GM12878 (cell line): ENCODE results near the gene PEX26. TPM values are rescaled to one million over a fixed set of nuclear protein-coding genes. Genes with fewer than 3 reads are reported as not detected.

Experiments used
- CEBPB ChIP-seq, 2 experiments: fragments of 150-350 bp in 1 of 2; IDR thresholded peaks; 2 replicates each; pipeline ENCODE4 v1.6.1; 2012 to 2014; ENCODE audit warnings: low read depth in 2 of 2, low read length in 2 of 2, borderline replicate concordance in 1 of 2, inconsistent platforms in 1 of 2
- IKZF1 ChIP-seq: fragments of 450-650 bp; conservative IDR thresholded peaks from 2 replicates; pipeline ENCODE4 v1.6.1; 2017; ENCODE audit warnings: antibody characterized with exemption, mild to moderate bottlenecking
- IKZF2 ChIP-seq, 2 experiments: fragments of 450-650 bp; IDR thresholded peaks; 2 replicates each; pipeline ENCODE4 v1.6.1; 2017; ENCODE audit warnings: mild to moderate bottlenecking in 2 of 2, moderate library complexity in 2 of 2
- MXI1 ChIP-seq: fragments of 150-350 bp; IDR thresholded peaks from 2 replicates; pipeline ENCODE4 v1.6.1; 2011; ENCODE audit warnings: low read depth, mild to moderate bottlenecking, inconsistent platforms, low read length, improper control_type of control experiment
- NR2F1 ChIP-seq: fragments of 450-650 bp; conservative IDR thresholded peaks from 2 replicates; pipeline ENCODE4 v1.6.1; 2017; ENCODE audit warnings: mild to moderate bottlenecking
- PAX5 ChIP-seq: IDR thresholded peaks from 2 replicates; pipeline ENCODE4 v1.6.1; 2011; ENCODE audit warnings: low read depth, low read length, borderline replicate concordance
- RFX5 ChIP-seq: IDR thresholded peaks from 2 replicates; pipeline ENCODE4 v1.6.1; 2011; ENCODE audit warnings: low read depth, low read length, improper control_type of control experiment
- SRF ChIP-seq, 2 experiments: IDR thresholded peaks; 2 replicates each; pipeline ENCODE4 v1.6.1; 2011; ENCODE audit warnings: low read depth in 2 of 2, low read length in 2 of 2, mild to moderate bottlenecking in 1 of 2, moderate library complexity in 1 of 2
- SUZ12 ChIP-seq: fragments of 200-600 bp; sonication (generic); IDR thresholded peaks from one replicate; pipeline ENCODE4 v1.6.1; 2018; ENCODE audit warnings: antibody characterized with exemption, mild to moderate bottlenecking; ENCODE audit not compliant: unreplicated experiment
- TAF1 ChIP-seq: IDR thresholded peaks from 2 replicates; pipeline ENCODE4 v1.6.1; 2011; ENCODE audit warnings: mild to moderate bottlenecking, low read depth, low read length, borderline replicate concordance
- TCF12 ChIP-seq: IDR thresholded peaks from 2 replicates; pipeline ENCODE4 v1.6.1; 2011; ENCODE audit warnings: low read depth, mild to moderate bottlenecking, low read length
- polyA plus RNA-seq, 11 experiments: library from polyadenylated mRNA; depleted of rRNA in 4 of 11; unstranded in 6 of 11; stranded (reverse) in 5 of 11; fragments of >200 nt; fragmentation: Nextera tagmentation in 4 of 11; fragmentation: Illumina TruSeq in 1 of 11; extraction: Ambion mirVana in 4 of 11; extraction: Trizol in 1 of 11; gene quantifications; 1 replicate in 1 of 11; 2 replicates in 10 of 11; pipeline versions ENCODE4 v1.2.1 to v1.2.3, GENCODE V29; 2011 to 2016; ENCODE audit warnings: inconsistent platforms in 2 of 11, missing spikeins in 2 of 11, low read depth in 1 of 11
- total RNA-seq, 4 experiments: library from RNA; depleted of rRNA in 3 of 4; stranded (reverse); fragments of >200 nt in 3 of 4; fragmentation: Illumina TruSeq in 1 of 4; extraction: Trizol in 1 of 4; gene quantifications; 2 replicates each; pipeline versions ENCODE4 v1.2.1 to v1.2.3, GENCODE V29; 2013 to 2021
- TF ChIP-seq, protein P1 (sequence below): fragments of 450-650 bp; formaldehyde crosslinking; IDR thresholded peaks from 2 replicates; pipeline ENCODE4 v1.5.0; 2022; ENCODE audit warnings: mild to moderate bottlenecking, missing genetic modification characterization
- TF ChIP-seq, protein P2 (sequence below): fragments of 450-650 bp; IDR thresholded peaks from 2 replicates; pipeline ENCODE4 v1.6.1; 2016; ENCODE audit warnings: mild to moderate bottlenecking
- TF ChIP-seq, protein P3 (sequence below): fragments of 450-650 bp; IDR thresholded peaks from 2 replicates; pipeline ENCODE4 v1.6.1; 2017; ENCODE audit warnings: mild to moderate bottlenecking, moderate library complexity

PEX26 gene
- total and polyA plus RNA-seq, 10 of the 15 experiments (the other 5 are each of a cell fraction or from before 2014, with no cell fraction given): 0.79 to 50.8 (median 22.4) TPM

DNA sequence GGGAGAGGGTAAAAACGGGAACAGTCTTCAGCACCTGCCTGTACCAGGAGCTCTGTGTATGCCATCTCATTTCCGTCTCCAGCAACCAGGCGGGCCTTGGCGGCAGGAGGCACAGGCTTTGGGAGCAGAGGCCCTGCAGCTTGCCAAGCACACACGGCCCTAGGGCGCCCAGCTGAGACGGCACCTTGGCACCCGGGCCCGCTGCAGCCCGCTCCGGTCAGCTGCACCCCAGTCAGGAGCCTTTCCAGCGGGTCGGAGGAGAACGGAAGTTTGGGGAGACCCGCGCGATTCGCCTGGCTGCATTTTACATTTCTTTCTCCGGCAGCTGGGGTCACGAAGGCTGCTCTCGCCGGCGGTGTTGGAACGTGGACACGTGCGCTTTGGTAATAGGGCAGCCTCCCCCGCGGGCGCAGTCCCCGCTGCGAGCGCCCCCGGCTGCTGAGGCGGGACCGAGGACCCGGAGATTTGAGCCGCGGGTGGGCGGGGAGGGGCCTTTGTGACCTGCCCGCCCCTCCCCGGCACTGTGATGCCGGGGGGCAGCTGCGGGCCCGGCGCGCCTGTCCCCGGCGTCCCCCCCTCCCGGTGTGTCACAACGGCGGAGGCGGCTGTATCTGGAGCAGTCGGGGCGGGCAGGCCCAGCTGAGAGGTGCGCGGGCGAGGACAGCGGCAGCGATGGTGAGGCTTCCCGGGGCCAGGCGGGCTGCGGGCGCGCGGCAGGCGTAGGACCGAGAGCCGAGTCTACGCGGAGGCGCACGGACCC is 32.6 kb downstream of the PEX26 start, which contains the start of gene TUBA8 (continued):
- TF ChIP-seq, protein P1, sequence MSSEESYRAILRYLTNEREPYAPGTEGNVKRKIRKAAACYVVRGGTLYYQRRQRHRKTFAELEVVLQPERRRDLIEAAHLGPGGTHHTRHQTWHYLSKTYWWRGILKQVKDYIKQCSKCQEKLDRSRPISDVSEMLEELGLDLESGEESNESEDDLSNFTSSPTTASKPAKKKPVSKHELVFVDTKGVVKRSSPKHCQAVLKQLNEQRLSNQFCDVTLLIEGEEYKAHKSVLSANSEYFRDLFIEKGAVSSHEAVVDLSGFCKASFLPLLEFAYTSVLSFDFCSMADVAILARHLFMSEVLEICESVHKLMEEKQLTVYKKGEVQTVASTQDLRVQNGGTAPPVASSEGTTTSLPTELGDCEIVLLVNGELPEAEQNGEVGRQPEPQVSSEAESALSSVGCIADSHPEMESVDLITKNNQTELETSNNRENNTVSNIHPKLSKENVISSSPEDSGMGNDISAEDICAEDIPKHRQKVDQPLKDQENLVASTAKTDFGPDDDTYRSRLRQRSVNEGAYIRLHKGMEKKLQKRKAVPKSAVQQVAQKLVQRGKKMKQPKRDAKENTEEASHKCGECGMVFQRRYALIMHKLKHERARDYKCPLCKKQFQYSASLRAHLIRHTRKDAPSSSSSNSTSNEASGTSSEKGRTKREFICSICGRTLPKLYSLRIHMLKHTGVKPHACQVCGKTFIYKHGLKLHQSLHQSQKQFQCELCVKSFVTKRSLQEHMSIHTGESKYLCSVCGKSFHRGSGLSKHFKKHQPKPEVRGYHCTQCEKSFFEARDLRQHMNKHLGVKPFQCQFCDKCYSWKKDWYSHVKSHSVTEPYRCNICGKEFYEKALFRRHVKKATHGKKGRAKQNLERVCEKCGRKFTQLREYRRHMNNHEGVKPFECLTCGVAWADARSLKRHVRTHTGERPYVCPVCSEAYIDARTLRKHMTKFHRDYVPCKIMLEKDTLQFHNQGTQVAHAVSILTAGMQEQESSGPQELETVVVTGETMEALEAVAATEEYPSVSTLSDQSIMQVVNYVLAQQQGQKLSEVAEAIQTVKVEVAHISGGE (CRISPR knock-in tag): no peak
- TF ChIP-seq IKZF1: peak; percentile 68; the same call in 1 of the 2 replicates
- TF ChIP-seq TAF1: peak; percentile 60; the same call in 1 of the 2 replicates
- TF ChIP-seq NR2F1: peak; percentile 46; the same call in 1 of the 2 replicates
- no peak for TF ChIP-seq RFX5
- TF ChIP-seq CEBPB (IDR thresholded peaks at IDR 0.05; ENCODE audit: borderline replicate concordance in 1 of 2, low read depth in 2 of 2, low read length in 2 of 2): no peak
- TF ChIP-seq TCF12: 0 out of 2 replicates have a peak, but pooled peaks have one; percentile 12
- TF ChIP-seq SRF (IDR thresholded peaks at IDR 0.05; ENCODE audit: low read depth in 2 of 2, low read length in 2 of 2): no peak
- 0 out of 2 replicates have a peak, but pooled peaks have one; percentile 33 for TF ChIP-seq MXI1
- peak; percentile 28 to 34; a peak in 1 of 4 replicates for TF ChIP-seq IKZF2 (IDR thresholded peaks at IDR 0.05)
- no peak for TF ChIP-seq SUZ12
- TF ChIP-seq PAX5: peak; percentile 94
- TF ChIP-seq, protein P2, sequence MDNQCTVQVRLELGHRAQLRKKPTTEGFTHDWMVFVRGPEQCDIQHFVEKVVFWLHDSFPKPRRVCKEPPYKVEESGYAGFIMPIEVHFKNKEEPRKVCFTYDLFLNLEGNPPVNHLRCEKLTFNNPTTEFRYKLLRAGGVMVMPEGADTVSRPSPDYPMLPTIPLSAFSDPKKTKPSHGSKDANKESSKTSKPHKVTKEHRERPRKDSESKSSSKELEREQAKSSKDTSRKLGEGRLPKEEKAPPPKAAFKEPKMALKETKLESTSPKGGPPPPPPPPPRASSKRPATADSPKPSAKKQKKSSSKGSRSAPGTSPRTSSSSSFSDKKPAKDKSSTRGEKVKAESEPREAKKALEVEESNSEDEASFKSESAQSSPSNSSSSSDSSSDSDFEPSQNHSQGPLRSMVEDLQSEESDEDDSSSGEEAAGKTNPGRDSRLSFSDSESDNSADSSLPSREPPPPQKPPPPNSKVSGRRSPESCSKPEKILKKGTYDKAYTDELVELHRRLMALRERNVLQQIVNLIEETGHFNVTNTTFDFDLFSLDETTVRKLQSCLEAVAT: no peak
- TF ChIP-seq, protein P3, sequence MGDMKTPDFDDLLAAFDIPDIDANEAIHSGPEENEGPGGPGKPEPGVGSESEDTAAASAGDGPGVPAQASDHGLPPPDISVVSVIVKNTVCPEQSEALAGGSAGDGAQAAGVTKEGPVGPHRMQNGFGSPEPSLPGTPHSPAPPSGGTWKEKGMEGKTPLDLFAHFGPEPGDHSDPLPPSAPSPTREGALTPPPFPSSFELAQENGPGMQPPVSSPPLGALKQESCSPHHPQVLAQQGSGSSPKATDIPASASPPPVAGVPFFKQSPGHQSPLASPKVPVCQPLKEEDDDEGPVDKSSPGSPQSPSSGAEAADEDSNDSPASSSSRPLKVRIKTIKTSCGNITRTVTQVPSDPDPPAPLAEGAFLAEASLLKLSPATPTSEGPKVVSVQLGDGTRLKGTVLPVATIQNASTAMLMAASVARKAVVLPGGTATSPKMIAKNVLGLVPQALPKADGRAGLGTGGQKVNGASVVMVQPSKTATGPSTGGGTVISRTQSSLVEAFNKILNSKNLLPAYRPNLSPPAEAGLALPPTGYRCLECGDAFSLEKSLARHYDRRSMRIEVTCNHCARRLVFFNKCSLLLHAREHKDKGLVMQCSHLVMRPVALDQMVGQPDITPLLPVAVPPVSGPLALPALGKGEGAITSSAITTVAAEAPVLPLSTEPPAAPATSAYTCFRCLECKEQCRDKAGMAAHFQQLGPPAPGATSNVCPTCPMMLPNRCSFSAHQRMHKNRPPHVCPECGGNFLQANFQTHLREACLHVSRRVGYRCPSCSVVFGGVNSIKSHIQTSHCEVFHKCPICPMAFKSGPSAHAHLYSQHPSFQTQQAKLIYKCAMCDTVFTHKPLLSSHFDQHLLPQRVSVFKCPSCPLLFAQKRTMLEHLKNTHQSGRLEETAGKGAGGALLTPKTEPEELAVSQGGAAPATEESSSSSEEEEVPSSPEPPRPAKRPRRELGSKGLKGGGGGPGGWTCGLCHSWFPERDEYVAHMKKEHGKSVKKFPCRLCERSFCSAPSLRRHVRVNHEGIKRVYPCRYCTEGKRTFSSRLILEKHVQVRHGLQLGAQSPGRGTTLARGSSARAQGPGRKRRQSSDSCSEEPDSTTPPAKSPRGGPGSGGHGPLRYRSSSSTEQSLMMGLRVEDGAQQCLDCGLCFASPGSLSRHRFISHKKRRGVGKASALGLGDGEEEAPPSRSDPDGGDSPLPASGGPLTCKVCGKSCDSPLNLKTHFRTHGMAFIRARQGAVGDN: 0 out of 2 replicates have a peak, but pooled peaks have one; percentile 52
